GM18526 (cell line): ENCODE data around the gene BCKDK.

Source experiments
- POLR2A ChIP-seq: IDR thresholded peaks from 3 replicates; pipeline ENCODE4 v1.6.1; 2011; ENCODE audit not compliant: insufficient read length; ENCODE audit errors: extremely low read depth

BCKDK gene

GRCh38 chr16:31142109-31143010 is 34.2 kb downstream of the BCKDK start:
- TF ChIP-seq POLR2A, result no peak

GRCh38 chr16:31143011-31143693 is 35.0 kb downstream of the BCKDK start:
- TF ChIP-seq POLR2A, result no peak

GRCh38 chr16:31143694-31144148 is 35.5 kb downstream of the BCKDK start:
- no peak for TF ChIP-seq POLR2A

DNA sequence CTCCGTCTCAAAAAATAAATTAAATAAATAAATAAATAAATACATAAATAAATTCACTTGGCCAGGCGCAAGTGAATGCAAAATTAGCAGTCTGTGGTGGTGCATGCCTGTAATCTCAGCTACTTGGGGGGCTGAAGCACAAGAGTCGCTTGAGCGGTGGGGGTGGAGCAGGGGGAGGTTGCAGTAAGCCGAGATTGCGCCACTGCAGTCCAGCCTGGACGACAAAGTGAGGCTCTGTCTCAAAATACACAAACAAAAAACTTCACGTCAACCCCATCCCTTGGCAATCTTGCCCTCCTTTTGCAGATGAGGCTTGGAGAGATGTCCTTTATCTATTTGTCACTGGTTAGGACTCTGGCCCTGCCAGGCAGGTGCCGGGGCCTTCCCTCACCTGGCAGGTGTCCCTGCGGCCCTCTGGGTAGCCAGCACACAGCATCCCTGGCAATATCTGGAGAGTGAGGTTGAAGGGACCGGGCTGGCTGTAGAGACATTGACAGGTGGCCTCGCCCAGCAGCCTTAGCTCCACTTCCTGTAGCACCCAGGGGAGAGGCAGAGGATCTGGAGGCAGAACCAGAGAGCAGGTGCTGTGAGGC is 37.3 kb downstream of the BCKDK start:
- TF ChIP-seq POLR2A, result no peak

DNA sequence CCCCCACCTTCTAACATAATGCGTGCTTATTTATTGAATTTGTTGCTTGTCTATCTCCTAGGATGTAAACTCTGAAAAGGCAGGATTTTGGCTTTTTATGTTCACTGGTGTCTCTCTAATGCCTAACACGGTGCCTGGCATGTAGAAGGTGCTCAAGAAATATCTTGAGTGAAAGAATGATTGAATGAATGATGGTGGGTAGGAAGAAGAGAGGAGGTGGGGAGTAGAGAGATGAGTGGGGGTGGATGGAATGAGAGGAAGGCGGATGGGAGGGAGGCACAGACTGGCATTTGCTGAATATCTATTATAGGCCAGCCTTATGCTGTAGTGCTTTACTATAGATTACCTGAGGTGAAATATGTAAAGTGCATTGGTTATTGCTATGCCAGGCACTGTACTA is 39.4 kb downstream of the BCKDK start:
- TF ChIP-seq POLR2A, result no peak

GRCh38 chr16:31148281-31148728 is 40.1 kb downstream of the BCKDK start:
- no peak for TF ChIP-seq POLR2A

DNA sequence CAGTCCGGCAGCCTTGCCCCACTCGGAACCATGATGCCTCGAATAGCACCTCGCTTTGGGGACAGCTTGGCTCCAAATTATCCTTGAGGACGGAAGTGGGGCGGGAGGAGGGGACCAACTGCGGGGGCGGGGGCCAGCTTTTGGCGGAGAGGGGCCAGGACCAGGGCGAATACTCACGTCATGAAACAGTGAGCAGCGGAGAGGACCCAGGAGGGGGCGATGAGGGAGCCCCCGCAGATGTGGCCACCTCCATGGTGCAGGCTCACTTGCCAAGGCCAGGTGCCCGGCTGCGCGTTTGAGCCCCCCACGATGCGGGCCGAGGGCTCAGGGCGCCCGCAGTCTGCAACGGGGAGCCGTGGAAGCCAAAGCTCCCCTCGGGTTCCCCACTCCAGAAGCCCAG is 40.7 kb downstream of the BCKDK start:
- no peak for TF ChIP-seq POLR2A

DNA sequence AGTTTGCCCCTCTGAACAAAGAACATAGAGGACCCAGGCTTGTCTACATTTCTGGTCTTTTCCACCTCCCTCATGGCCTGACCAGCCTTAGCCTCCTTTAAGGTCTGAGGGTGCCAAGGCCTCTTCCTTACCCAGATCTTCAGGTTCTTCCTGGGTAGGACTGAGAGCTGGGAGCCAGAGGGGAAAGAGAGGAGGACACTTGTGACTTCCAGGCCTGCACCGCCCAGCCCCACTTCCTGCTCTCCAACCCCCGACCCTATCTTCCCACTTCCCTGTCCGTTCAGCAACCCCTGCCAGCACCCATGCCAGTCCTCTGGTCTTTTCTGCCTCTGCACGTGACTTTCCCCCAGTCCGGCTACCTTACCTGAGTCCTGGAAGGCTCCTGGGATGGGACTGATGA is 41.1 kb downstream of the BCKDK start:
- TF ChIP-seq POLR2A, result no peak

GRCh38 chr16:31149894-31150890 is 42.0 kb downstream of the BCKDK start, which contains the start of gene PRSS36:
TSS of gene PRSS36 (minus strand) at chr16:31150066. CDS start at chr16:31150035, 31 bp downstream.
- no peak for TF ChIP-seq POLR2A

DNA sequence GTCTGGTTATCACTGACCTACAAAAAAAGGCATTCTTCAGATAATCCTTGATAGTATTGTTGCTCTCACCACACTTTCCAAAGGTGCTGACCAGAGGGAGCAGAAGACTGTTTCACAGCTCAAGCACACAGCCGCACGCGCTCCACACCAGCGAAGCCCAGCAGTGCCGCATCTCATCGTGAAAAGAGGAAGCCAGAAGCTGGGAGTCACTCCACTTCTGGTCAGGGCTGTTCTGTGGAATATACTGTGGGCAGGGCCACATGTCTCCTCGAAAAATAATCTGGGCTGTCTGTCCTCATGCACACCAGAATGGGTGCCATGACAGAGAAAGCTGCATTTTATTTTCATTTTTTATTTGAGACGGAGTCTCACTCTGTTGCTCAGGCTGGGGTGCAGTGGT is 49.0 kb downstream of the BCKDK start:
- no peak for TF ChIP-seq POLR2A
